T-helper 1 cell treated with Interleukin-12 subunit alpha and Interleukin-12 subunit beta and Interleukin-4 antibody, amounts not matched to agents 30 ng/mL and 1 ng/mL, for 36 hours (primary cell): ENCODE data around the gene NRIP3. TPM values are rescaled to one million over a fixed set of nuclear protein-coding genes. Genes with fewer than 3 reads are reported as not detected.

ENCODE experiments used
- intact Hi-C: fragments of 100-400 bp; cut with micrococcal nuclease; formaldehyde crosslinking; loops from one replicate; pipeline ENCODE4 v1.15.1; 2024
- total RNA-seq: library from RNA; stranded (reverse); gene quantifications from 2 replicates; pipeline ENCODE4 v1.2.3, GENCODE V29; 2022

The NRIP3 gene
- total RNA-seq, result 4.2 and 4.7 TPM in 2 replicates

DNA sequence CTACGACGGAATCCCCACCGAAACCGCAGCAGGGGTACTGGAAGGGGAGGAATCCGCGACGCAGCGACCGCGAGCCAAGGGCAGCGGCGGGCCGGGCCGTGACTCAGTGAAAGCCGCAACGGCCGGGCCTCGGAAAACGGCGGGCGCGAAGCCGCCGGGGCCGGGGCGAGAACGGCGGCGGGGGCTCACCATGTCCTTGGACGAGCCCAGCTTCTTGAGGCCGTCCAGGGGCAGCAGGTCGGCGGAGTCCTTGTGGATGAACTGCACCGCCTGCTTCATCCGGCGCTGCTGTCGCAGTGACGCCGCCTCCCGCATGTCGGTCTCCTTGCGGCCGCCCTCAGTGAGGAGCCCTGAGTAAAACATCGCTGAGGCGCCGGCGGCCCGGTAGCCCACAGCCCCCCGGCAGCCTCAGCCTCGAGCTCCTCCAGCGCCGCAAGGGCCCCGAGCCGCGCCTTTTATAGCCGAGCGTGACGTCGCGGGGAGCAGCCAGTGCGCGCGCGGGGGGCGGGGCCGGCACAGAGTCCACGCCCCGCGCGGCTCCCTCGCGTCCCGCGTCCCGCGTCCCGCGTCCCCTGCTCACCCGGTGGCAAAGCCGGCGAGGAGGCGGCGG is at the start of gene NRIP3:
NRIP3 (minus strand) TSS at position 429 of the 610 bp plus-strand sequence; CDS start at position 363, 66 bp downstream.
- intact Hi-C loops, result loop anchor here (1.0 to 5.0 kb wide), 7 partner anchors 92 to 609 kb away; partner anchors contain the start of genes AKIP1, IPO7, RPL27A and TRIM66

DNA sequence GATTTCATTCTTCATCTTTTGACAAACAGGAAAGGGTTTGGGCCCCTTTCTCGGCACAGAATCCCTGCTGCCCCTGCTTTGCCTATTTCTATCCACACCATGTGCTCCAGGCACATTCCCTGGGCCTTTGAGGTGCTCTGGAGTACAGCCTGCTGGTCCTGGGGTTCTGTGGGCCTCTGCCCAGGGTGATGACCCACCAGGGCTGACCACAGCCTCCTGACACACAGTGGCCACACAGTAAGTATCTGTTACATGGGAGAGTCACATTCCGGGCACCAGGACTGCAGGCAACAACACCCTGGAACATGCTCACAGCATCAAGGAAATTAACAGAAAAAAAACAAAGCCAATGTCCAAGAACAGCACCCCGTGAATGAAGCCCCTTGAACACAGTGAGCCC is 48.5 kb upstream of the NRIP3 start:
- intact Hi-C loops, result no loop called here

DNA sequence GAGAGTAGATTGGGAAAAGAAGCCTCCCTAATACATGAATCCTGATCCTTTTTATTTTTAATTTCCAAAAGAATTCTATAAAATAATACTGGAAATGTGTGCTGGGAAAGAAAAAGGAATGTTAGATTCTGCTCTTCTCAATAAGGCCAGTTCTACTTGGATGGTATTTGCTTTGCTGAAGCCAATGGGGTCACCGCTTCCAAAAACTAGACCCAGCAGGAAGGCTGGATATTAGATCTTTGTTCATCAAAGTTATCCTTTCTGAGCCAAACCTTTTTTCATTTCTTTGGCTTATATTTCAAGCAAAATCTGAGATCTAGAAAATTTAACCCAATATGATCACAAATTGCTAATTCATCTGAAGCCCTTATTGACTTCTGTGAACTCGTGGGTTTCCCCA is 46.2 kb upstream of the NRIP3 start:
- intact Hi-C loops, result no loop called here

DNA sequence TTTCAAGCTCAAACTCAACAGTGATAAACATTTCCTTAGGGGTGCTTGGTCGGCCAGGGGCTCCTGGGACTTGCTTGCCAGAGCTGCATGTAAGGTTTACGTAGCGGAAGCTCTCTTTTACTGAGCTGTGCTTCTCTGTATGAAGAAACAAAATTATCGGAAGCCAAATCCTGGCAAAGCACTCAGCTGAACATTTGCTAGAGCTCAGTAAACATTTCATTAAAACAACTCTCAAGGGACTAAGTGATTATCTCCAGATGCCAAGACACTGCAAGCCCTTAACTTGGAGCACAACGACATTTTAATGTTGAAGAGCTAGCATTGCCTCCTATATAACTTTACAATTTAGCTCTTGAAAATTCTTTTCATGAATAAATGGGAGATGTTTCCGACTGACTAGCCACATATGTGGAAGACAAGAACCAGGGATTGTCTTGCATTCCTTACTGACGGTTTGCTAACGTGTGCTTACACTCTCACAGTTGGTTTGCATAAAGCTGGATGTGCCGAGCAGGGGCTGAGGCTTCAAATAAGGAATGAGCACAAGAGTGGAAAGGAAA is 44.2 kb upstream of the NRIP3 start:
- intact Hi-C loops, result no loop called here

DNA sequence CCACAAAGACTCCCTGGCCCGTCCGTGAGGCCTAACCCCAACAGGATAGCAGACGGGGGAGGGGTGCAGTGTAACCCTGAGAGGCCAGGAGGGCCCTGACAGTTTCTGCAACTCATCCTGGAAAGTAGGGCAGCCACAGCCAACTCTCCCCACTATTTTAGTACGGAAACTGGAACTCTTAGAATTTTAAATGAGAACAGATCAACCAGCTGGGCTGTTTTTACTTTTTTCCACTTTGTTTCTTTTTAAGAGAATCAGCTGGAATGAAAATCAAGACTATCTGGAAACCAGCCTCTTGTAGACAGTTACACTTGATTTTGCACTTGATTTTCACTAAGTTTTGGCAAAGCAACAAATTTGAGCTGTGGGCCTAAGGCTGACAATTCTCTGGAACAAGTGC is 42.7 kb upstream of the NRIP3 start:
- intact Hi-C loops, result no loop called here

DNA sequence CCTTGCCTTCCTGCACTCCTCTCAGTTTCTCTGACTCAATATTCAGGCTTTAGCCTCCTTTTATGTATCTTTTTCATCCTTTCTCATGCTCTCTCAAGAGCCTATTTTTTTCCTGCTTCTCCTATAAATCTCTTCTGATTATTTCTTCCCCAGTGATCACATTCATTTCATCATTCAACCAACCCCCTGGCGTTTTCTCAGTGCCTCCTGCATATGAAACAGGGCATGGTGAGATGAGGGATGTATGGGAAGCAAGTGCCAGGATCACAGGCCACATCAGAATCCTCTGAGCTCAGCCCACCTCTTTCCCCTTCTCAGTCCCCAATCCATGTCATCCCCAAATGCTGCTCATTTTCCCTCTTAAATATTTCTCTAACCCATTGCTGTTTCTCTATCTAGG is 38.7 kb upstream of the NRIP3 start:
- intact Hi-C loops, result no loop called here

DNA sequence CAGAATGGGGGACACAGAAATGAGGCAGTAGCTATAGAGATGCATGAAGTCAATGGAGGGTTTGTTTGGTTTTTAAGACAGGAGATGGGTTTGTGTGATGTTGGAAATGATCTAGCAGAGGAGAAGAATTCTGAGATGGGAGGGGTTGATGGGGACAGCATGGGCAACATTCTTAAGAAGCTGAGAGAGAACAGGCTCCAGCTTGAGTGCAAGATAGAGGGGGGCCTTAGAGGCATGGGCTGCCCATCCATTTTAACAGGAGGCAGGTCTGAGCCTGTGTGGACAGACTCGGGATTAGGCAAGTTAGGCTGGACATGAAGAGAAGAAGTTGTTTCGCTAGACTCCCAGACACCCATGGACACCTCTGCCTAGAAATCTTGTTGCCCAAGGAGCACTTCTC is 37.9 kb upstream of the NRIP3 start:
- intact Hi-C loops, result no loop called here

DNA sequence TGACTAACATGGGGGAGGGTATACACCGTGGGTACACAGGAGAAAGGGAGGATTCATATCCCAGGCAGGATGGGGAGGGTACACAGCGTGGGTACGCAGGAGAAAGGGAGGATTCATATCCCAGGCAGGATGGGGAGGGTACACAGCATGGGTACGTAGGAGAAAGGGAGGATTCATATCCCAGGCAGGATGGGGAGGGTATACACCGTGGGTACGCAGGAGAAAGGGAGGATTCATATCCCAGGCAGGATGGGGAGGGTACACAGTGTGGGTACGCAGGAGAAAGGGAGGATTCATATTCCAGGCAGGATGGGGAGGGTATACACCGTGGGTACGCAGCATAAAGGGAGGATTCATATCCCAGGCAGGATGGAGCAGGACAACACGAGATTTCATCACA is 36.6 kb upstream of the NRIP3 start:
- intact Hi-C loops, result no loop called here

DNA sequence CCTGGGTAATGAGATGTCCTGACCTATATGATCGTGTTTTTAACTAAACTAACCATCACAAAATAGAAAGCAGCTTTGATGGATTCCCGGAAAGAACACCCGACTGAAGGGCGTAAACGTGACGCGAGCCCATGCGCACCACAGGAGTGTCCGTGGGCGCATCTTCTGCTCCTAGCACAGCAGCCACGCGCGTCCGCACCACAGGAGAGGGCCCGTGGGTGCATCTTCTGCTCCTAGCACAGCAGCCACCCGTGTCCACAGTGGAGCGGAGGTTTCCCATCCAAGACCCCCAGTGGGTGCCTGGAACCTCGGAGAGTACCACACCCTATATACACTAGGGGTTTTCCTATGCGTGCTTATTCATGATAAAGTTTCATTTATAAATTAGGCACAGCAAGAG is 36.1 kb upstream of the NRIP3 start:
- intact Hi-C loops, result no loop called here

DNA sequence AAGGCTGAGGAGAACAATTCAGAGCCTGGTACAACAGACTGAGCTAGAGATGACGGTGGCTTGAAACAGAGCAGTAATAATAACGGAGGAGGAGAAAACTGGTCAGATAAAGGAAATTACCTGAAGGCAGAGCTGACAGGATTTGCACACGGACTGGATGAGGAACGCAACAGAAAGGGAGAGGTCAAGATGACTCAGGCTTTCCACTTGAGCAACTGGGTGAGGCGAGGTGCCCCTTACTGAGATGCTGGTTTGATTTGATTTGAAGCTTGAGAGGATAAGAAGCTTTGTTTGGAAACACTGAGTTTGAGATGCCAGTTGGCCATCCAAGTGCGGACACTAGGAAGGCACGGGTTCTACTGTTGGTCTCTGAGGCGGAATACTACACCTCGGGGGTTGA is 35.4 kb upstream of the NRIP3 start:
- intact Hi-C loops, result no loop called here

DNA sequence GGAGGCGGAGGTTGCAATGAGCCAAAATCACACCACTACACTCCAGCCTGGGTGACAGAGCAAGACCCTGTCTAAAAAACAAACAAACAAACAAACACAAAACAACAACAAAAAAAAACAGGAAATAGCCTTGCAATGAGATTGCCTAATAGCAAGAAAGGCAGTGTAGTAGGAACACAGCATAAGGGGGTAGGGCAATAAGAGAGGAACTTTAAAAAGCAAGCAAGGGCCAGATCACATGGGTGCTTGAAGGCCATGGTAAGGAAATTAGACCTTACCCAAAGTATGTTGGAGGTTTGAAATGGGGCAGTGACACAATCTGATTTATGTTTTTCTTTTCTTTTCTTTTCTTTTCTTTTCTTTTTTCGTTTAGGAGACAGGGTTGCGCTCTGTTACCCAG is 34.7 kb upstream of the NRIP3 start:
- intact Hi-C loops, result no loop called here

DNA sequence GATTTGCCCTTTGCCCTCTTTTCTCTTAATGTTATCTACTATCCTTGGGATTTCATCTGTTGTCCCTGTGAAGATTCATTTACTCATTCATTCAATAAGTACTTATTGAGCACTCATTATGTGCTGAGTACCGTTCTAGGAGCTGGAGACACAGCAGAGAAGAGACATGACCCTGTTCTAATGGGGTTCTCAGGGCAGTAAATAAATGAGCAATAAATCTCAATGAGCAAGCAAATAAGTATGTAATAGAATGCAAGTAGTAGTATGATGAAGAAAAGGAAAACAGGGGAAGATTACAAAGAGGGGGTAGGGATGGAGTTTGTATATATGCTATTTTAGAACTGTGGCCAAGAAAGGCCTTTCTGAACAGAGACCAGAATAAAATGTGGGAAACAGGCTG is 34.2 kb upstream of the NRIP3 start:
- intact Hi-C loops, result no loop called here

DNA sequence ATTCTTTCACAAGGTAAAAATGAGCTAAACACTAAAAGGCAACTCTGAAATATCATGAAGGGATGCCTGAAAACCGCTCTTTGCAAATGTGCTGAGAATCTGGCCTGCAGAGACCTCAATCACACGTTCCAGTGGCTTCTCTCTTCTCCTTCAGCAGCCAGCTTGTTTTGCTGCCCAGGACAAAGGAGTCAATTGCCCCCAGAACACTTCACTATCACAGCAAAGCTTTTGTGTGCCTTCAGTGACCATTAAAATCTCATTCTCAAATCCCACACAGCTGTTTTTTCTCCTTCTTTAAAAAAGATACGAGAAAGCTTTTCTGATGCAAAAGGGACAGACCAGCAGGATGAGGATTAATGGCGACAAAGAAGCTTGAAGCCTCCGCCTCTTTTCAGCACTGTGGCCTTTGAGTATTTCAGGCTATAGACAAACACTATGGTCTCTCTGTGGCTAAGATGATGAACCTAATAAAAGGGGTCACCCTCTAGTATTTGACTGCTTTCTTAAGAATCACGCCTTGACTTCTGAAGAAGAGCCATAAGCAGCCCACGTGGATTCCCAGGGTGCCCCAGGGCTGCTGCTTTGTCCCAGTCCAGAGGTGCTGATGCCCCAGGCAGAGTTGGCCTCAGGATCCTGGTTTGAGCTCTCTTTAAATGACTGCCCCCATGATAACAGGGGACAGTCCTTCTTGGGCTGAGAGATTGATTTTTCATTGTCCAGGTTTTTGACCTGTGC is 33.4 kb upstream of the NRIP3 start:
- intact Hi-C loops, result no loop called here

DNA sequence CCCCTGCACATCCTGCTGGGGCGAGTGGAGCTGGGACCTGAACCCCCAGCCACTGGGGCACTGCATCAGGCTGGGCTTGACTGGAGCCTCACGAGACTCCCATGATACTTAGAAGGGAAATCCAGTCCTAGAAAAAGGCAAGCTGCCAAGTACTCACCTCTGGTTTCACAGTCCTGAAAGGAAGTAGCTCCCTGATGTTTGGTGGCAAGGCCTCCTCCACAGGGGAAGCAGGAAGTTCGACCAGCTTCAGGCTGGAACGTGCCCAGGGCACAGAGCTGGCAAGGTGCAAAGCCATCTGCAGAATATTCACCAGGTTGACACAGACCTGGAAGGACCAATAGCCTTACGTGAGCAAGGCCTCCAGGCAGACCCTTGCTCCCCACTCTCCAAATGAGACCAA is 26.8 kb upstream of the NRIP3 start:
- intact Hi-C loops, result no loop called here

DNA sequence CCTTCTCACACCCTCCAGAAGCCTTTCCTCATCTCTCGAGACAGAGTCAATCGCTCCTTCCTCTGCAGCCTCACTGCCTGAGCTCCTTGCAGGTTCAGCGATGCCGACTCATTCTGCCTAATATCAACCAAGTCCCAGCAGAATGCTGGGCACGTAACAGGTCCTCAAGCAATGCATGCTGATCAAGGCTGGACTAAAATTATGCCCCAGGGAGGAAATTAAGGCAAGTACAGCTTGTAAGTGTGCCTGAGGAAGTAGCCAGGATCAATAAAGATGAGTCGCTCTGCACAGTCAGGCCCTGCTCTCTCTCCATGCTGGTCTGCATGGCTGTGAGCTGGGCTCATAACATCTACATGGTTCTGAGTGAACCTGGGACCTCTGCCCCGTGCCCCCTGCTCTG is 25.6 kb upstream of the NRIP3 start:
- intact Hi-C loops, result no loop called here

DNA sequence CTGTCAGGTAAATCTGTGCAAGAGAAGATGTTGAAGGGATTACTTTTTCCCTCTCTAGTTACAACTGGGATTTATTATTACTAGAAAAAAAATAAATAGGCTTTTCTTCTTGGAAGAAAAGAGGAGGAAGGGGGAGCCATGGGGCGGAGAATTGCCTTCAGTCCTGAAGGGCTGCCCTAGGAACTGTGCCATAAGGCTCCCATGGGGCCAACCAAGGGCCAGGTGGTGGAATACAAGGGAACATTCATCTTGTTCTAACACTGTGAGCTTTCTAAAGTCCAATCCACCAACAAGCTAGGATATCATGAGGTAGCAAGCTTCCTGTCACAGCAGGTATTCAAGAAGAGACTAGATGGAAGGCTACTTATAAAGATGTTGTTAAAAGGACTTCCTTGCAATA is 24.8 kb upstream of the NRIP3 start:
- intact Hi-C loops, result no loop called here

DNA sequence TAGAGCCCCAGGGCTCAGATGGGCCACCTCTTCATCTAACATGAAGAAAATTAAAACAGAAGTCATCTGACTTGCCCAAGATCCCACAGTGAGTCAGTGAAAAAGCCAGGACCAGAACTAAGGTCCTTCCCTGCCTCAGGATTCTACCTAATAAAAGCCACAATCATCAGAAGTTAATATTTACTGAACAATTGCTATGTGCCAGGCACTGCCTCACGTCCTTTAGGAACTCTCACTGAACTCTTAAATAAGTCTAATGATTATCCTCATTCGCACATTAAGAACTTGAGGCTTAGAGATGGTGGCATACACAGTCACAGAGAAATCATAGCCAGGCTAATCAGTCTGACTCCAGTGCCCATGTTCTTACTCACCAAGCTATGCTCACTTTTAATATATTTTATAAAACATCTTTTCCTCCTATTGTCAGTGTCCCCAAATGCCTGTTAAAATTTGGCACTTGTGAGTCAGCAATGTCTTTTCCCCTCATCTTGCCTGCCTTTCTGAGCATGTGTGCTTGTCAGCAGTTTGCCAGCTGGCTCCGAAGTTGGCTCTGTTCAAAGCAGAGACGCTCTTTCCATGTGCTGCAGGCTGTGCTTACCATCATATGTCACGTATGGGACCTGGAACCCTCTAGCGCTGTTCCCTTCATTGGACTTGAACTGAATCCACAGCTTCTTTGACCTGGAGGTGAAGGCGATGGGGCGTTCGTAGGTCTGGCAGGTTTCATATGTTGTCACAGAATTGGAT is 21.5 kb upstream of the NRIP3 start:
- intact Hi-C loops, result no loop called here

DNA sequence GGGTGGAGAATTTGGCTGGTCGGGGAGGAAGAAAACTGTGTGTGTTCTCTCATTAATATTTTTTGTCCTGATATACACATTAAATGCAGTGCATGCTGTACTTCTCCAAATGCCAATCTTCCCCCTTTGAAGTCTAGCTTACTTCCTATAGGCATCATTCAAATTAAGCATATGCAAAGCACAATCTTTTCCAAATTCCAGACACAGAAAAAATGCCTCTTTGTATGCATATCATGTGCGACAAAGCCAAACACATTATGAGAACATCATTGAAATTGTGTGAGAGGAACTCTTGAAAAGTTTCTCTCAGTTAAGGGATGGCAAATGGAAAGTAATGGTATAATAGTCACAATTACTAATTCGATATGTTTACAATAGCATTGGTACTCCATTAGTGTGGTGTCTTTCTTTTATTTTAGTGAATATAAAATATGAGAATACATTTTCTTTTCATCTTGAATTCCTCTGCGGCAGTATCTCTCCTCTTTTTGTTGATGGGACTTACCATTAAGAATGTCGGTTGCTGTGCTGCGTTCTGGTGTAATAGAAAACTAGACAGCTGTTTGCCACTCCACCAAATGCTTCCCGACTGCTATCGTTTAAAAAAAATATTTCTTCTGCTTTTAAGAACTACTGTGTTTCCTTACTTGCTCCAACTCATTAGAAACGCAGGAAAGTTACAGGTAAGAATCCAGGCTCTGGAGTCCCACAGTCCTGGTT is 19.3 kb upstream of the NRIP3 start:
- intact Hi-C loops, result no loop called here

DNA sequence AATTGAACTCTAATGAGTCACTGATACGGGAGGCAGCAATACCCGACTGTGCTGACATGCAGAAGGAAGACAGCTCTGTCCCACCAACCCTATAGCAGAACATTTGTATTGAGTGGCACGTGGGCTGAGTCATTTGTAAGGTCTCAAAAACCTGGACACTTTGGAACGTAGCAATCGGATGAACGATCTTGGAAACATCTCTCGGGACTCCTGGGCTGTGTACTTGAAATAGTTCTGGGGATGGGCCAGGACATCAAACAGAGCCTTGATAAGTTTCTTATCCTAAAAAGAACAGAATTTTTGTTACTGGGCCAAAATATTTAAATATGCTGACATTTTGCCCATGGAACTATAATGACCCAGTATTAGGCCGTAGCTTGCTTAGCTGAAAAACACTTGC is 17.1 kb upstream of the NRIP3 start:
- intact Hi-C loops, result no loop called here

DNA sequence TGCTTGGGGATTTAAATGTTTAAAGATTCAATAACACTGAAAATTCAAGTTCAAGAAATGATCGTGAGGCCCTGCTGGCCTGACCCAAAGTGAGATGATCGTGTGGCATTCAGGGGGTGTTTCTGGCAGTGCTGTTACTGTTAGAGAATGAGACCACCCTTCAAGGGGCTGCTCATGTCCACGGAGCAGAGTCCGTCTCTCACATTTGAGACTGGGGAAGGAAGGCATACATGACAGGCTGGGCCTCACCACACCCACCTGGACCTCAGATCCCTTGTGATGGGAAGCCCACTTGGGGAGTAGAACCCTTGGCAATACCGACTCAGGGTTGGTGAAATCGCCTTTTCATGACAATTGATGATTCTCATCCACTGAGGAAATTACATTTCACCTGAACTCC is 16.1 kb upstream of the NRIP3 start:
- intact Hi-C loops, result loop anchor here (5.0 kb wide), 1 partner anchor 108 kb away; the partner anchor contains the start of gene AKIP1

DNA sequence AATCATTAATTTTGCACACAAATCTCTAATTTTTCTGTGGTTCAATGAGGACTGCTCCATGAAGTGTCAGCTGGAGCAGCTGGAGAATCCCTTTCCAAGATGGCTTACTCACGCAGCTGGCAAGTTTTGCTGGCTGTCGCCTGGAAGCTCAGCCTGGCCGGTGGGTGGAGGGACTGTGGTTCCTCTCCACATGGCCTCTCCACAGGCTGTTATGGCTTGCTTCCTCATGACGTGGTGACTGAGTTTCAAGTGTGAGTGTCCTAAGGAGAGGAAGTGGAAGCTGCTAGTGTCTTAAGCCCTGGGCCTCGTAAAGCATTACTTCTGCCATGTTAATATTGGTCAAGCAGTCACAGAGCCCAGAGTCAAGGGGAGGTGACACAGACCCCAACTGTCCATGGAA is 14.0 kb upstream of the NRIP3 start:
- intact Hi-C loops, result loop anchor here (5.0 kb wide), 1 partner anchor 105 kb away; the partner anchor contains the start of gene AKIP1
